Measurements from ENCODE around the gene CNIH2.
"Not testable (repeated sequence)": the region's sequence is repeated elsewhere in the genome, so short reads cannot be mapped to it uniquely, and the experiment has no call there.

The CNIH2 gene

GRCh38 chr11:66277471-66278362, at the start of gene CNIH2:
Gene CNIH2 (plus strand): TSS chr11:66278175. CDS start chr11:66278457, 282 bp downstream.
- no peak for DNase-seq

- DNase-seq, result no peak
These were observed 49.5 kb upstream of the CNIH2 start for GRCh38 chr11:66228521-66228920.

- no peak for DNase-seq
These were observed 47.8 kb upstream of the CNIH2 start for GRCh38 chr11:66230156-66230555.

GRCh38 chr11:66230978-66231377, 47.0 kb upstream of the CNIH2 start:
- no peak for DNase-seq

- DNase-seq, result no peak
These were observed 46.4 kb upstream of the CNIH2 start for GRCh38 chr11:66231561-66231960.

GRCh38 chr11:66232769-66233168, 45.2 kb upstream of the CNIH2 start:
- DNase-seq, result no peak

GRCh38 chr11:66233301-66233700, 44.7 kb upstream of the CNIH2 start:
- DNase-seq, result no peak

- no peak for DNase-seq
These were observed 42.8 kb upstream of the CNIH2 start for GRCh38 chr11:66235141-66235540.

- no peak for DNase-seq
These were observed 40.1 kb upstream of the CNIH2 start for GRCh38 chr11:66237867-66238266.

GRCh38 chr11:66238786-66239413, 39.1 kb upstream of the CNIH2 start:
- DNase-seq, result no peak

GRCh38 chr11:66239511-66239910, 38.5 kb upstream of the CNIH2 start:
- DNase-seq, result no peak

- DNase-seq, result no peak
These were observed 37.8 kb upstream of the CNIH2 start for GRCh38 chr11:66239998-66240780.

- no peak for DNase-seq
These were observed 37.2 kb upstream of the CNIH2 start for GRCh38 chr11:66240781-66241136.

- DNase-seq, result no peak
These were observed 35.7 kb upstream of the CNIH2 start for GRCh38 chr11:66242095-66242765.

- DNase-seq, result no peak
These were observed 34.0 kb upstream of the CNIH2 start for GRCh38 chr11:66243782-66244535.

- no peak for DNase-seq
These were observed 30.7 kb upstream of the CNIH2 start for GRCh38 chr11:66247295-66247694.

- no peak for DNase-seq
These were observed 30.2 kb upstream of the CNIH2 start for GRCh38 chr11:66247801-66248200.

GRCh38 chr11:66248903-66249302, 29.1 kb upstream of the CNIH2 start:
- DNase-seq, result no peak

- DNase-seq, result no peak
These were observed 26.2 kb upstream of the CNIH2 start for GRCh38 chr11:66251809-66252208.

- not testable (repeated sequence) for DNase-seq
These were observed 24.9 kb upstream of the CNIH2 start for GRCh38 chr11:66253081-66253480.

GRCh38 chr11:66258473-66258893, 19.5 kb upstream of the CNIH2 start:
- DNase-seq, result no peak

GRCh38 chr11:66259225-66259624, 18.8 kb upstream of the CNIH2 start:
- DNase-seq, result no peak

All from NK-92 treated with Interleukin-12 subunit alpha and Interleukin-12 subunit beta, amount 100 ng/mL, for 24 hours (cell line).